IPS-18c (cell line): ENCODE data around the gene FFAR1.
"Not testable (repeated sequence)": the region's sequence is repeated elsewhere in the genome, so short reads cannot be mapped to it uniquely, and the experiment has no call there.

Experiments used
- H3K4me3 ChIP-seq: 2 replicates; pipeline ENCODE4 v1.7.0; 2013; ENCODE audit warnings: low read depth, mild to moderate bottlenecking, low read length, moderate library complexity; ENCODE audit not compliant: insufficient read depth
- H3K9me3 ChIP-seq: one replicate; pipeline ENCODE4 v1.6.1; 2013; ENCODE audit warnings: mild to moderate bottlenecking, low read length, moderate library complexity; ENCODE audit not compliant: control insufficient read depth, insufficient read depth

FFAR1 gene

GRCh38 chr19:35350591-35350990 is 2.9 kb downstream of the FFAR1 start:
- Histone ChIP-seq H3K4me3 (no peak overlapping the region), H3K9me3 (peaks cover 2% of the 10 kb centered on the region)

- H3K9me3 ChIP-seq: no peaks in the 10 kb centered on the region
- no peak overlapping the region for H3K4me3 ChIP-seq
These were observed 3.9 kb downstream of the FFAR1 start for GRCh38 chr19:35351411-35352176.

- no peaks in the 10 kb centered on the region for H3K9me3 ChIP-seq
- no peak overlapping the region for H3K4me3 ChIP-seq
These were observed 4.4 kb downstream of the FFAR1 start for GRCh38 chr19:35352177-35352447.

- Histone ChIP-seq H3K4me3 (no peak overlapping the region), H3K9me3 (no peaks in the 10 kb centered on the region)
These were observed 5.0 kb downstream of the FFAR1 start for GRCh38 chr19:35352448-35353304.

GRCh38 chr19:35353635-35354034 is 5.9 kb downstream of the FFAR1 start:
- Histone ChIP-seq H3K4me3 (no peak overlapping the region), H3K9me3 (no peaks in the 10 kb centered on the region)

- Histone ChIP-seq H3K4me3 (no peak overlapping the region), H3K9me3 (no peaks in the 10 kb centered on the region)
These were observed 7.2 kb downstream of the FFAR1 start for GRCh38 chr19:35354898-35355297.

GRCh38 chr19:35355791-35356460 is 8.2 kb downstream of the FFAR1 start:
- no peaks in the 10 kb centered on the region for H3K9me3 ChIP-seq
- no peak overlapping the region for H3K4me3 ChIP-seq

- no peak within 1 kb of the TSS for H3K4me3 ChIP-seq
- H3K9me3 ChIP-seq: no peaks in the 10 kb centered on the region
These were observed 10.3 kb downstream of the FFAR1 start, which contains the start of gene FFAR3 for GRCh38 chr19:35357867-35358573. FFAR3 (plus strand) TSS chr19:35358460; CDS start chr19:35358891, 431 bp downstream.

GRCh38 chr19:35358834-35359233 is 11.1 kb downstream of the FFAR1 start:
- H3K9me3 ChIP-seq, H3K4me3 ChIP-seq: not testable (repeated sequence)

GRCh38 chr19:35359395-35359794 is 11.7 kb downstream of the FFAR1 start:
- not testable (repeated sequence) for H3K9me3 ChIP-seq, H3K4me3 ChIP-seq

GRCh38 chr19:35360081-35360480 is 12.4 kb downstream of the FFAR1 start:
- not testable (repeated sequence) for H3K9me3 ChIP-seq, H3K4me3 ChIP-seq

- Histone ChIP-seq H3K9me3 (no peaks in the 10 kb centered on the region), H3K4me3 (no peak overlapping the region)
These were observed 13.2 kb downstream of the FFAR1 start for GRCh38 chr19:35360880-35361420.

GRCh38 chr19:35362261-35363000 is 14.7 kb downstream of the FFAR1 start:
- no peaks in the 10 kb centered on the region for H3K9me3 ChIP-seq
- no peak overlapping the region for H3K4me3 ChIP-seq

- Histone ChIP-seq H3K4me3 (no peak overlapping the region), H3K9me3 (no peaks in the 10 kb centered on the region)
These were observed 15.4 kb downstream of the FFAR1 start for GRCh38 chr19:35363001-35363590.

- Histone ChIP-seq H3K9me3 (no peaks in the 10 kb centered on the region), H3K4me3 (no peak overlapping the region)
These were observed 16.2 kb downstream of the FFAR1 start for GRCh38 chr19:35363711-35364425.

GRCh38 chr19:35365303-35365702 is 17.6 kb downstream of the FFAR1 start:
- H3K9me3 ChIP-seq: peaks cover 1% of the 10 kb centered on the region
- H3K4me3 ChIP-seq: no peak overlapping the region
